ENCODE data around the gene TTLL11.

GRCh38 chr9:121895818-121896544, 197.1 kb downstream of the TTLL11 start:
- TF ChIP-seq, protein P1, sequence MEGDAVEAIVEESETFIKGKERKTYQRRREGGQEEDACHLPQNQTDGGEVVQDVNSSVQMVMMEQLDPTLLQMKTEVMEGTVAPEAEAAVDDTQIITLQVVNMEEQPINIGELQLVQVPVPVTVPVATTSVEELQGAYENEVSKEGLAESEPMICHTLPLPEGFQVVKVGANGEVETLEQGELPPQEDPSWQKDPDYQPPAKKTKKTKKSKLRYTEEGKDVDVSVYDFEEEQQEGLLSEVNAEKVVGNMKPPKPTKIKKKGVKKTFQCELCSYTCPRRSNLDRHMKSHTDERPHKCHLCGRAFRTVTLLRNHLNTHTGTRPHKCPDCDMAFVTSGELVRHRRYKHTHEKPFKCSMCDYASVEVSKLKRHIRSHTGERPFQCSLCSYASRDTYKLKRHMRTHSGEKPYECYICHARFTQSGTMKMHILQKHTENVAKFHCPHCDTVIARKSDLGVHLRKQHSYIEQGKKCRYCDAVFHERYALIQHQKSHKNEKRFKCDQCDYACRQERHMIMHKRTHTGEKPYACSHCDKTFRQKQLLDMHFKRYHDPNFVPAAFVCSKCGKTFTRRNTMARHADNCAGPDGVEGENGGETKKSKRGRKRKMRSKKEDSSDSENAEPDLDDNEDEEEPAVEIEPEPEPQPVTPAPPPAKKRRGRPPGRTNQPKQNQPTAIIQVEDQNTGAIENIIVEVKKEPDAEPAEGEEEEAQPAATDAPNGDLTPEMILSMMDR (IDR thresholded peaks at IDR 0.05; ENCODE audit: low read depth, low read length, missing input control): no peak
- no peak for TF ChIP-seq EGR1 (IDR thresholded peaks at IDR 0.05; ENCODE audit: low read depth in 2 of 2)
- TF ChIP-seq RAD21 (IDR thresholded peaks at IDR 0.05): peak in 1 of 2 donors; percentile 34
- TF ChIP-seq, protein P2, sequence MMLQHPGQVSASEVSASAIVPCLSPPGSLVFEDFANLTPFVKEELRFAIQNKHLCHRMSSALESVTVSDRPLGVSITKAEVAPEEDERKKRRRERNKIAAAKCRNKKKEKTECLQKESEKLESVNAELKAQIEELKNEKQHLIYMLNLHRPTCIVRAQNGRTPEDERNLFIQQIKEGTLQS (IDR thresholded peaks at IDR 0.05): no peak
- TF ChIP-seq, protein P3, sequence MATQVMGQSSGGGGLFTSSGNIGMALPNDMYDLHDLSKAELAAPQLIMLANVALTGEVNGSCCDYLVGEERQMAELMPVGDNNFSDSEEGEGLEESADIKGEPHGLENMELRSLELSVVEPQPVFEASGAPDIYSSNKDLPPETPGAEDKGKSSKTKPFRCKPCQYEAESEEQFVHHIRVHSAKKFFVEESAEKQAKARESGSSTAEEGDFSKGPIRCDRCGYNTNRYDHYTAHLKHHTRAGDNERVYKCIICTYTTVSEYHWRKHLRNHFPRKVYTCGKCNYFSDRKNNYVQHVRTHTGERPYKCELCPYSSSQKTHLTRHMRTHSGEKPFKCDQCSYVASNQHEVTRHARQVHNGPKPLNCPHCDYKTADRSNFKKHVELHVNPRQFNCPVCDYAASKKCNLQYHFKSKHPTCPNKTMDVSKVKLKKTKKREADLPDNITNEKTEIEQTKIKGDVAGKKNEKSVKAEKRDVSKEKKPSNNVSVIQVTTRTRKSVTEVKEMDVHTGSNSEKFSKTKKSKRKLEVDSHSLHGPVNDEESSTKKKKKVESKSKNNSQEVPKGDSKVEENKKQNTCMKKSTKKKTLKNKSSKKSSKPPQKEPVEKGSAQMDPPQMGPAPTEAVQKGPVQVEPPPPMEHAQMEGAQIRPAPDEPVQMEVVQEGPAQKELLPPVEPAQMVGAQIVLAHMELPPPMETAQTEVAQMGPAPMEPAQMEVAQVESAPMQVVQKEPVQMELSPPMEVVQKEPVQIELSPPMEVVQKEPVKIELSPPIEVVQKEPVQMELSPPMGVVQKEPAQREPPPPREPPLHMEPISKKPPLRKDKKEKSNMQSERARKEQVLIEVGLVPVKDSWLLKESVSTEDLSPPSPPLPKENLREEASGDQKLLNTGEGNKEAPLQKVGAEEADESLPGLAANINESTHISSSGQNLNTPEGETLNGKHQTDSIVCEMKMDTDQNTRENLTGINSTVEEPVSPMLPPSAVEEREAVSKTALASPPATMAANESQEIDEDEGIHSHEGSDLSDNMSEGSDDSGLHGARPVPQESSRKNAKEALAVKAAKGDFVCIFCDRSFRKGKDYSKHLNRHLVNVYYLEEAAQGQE (IDR thresholded peaks at IDR 0.05): no peak
- TF ChIP-seq TAF1 (conservative IDR thresholded peaks at IDR 0.05): no peak
- no peak for TF ChIP-seq MAX (IDR thresholded peaks at IDR 0.05)
- no peak for TF ChIP-seq FOXA2 (IDR thresholded peaks at IDR 0.05)
- TF ChIP-seq FOXA1 (IDR thresholded peaks at IDR 0.05): no peak
- no peak for TF ChIP-seq RXRA (IDR thresholded peaks at IDR 0.05)
- no peak for TF ChIP-seq ZBTB33 (IDR thresholded peaks at IDR 0.05)
- no peak for TF ChIP-seq SP1 (IDR thresholded peaks at IDR 0.05)
